LNCAP (cell line): ENCODE data around the gene SLC7A7.

Source experiments
- TF ChIP-seq, protein P1 (sequence below): fragments of 450-650 bp; IDR thresholded peaks from 2 replicates; pipeline ENCODE4 v1.5.1; 2017; ENCODE audit warnings: mild to moderate bottlenecking

SLC7A7 gene

DNA sequence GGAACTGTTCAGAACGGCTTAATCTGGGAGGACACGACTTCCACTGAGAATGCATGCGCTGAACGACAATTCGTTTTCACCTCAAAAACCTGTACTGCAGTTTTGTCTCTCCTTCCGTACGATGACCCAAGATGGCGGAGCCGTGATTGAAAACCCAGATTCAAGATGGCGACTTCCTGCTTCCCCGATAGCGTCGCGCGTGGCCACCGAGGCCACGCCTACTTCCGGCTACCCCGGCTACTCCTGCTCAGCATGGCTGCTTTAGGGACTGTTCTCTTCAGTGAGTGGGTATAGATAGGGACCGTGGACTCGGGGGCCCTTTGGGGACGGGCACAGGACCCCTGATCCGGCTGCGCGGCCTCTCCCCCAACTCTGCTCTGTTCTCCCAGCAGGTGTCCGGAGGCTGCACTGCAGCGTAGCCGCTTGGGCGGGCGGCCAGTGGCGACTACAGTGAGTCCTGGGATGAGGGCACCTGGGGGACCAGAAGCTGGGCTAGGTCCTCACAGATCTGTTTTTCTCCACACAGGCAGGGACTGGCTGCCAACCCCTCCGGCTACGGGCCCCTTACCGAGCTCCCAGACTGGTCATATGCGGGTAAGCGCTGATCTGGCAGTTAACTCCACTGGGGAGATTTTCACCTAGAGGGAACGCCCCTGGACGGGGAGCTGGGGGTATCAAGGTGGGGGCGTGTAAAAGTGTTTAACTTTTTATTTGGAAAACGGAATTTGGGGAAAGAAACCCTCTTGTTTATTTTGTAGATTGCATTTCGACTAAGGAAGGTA, 14.6 kb upstream of the SLC7A7 start, which contains the start of gene MRPL52:
Gene MRPL52 (plus strand): TSS at position 227 of the 782 bp plus-strand sequence. CDS start 26 bp downstream, at position 253.
- TF ChIP-seq, protein P1, sequence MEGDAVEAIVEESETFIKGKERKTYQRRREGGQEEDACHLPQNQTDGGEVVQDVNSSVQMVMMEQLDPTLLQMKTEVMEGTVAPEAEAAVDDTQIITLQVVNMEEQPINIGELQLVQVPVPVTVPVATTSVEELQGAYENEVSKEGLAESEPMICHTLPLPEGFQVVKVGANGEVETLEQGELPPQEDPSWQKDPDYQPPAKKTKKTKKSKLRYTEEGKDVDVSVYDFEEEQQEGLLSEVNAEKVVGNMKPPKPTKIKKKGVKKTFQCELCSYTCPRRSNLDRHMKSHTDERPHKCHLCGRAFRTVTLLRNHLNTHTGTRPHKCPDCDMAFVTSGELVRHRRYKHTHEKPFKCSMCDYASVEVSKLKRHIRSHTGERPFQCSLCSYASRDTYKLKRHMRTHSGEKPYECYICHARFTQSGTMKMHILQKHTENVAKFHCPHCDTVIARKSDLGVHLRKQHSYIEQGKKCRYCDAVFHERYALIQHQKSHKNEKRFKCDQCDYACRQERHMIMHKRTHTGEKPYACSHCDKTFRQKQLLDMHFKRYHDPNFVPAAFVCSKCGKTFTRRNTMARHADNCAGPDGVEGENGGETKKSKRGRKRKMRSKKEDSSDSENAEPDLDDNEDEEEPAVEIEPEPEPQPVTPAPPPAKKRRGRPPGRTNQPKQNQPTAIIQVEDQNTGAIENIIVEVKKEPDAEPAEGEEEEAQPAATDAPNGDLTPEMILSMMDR: no peak

DNA sequence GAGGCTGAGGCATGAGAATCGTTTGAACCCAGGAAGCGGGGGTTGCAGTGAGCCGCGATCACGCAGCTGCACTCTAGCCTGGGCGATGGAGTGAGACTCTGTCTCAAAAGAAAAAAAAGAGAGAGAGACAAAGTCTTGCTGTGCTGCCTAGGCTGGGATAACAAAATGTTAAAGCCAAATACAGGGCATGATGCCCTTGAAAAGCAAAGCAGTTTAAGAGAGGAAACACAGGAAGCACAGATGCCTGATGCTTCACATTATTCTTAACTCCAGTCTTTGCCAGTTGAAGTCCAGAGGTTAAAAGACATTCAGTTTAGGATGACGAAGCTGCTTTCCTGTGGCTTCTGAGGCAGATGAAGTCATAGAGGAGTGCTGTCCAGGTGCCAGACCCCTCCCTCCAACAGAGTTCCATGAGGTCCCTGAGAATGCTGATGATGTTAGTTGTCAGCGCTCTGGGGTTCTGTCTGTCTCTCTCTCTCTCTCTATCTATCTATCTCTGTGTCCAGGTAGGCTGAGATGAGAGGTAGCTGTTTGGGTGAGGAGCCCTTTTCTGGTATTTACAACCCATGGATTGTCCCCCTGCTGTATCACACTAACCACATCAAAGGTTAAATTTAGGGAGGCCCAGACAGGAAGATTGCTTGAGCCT, 9.6 kb upstream of the SLC7A7 start:
- TF ChIP-seq, protein P1: no peak

DNA sequence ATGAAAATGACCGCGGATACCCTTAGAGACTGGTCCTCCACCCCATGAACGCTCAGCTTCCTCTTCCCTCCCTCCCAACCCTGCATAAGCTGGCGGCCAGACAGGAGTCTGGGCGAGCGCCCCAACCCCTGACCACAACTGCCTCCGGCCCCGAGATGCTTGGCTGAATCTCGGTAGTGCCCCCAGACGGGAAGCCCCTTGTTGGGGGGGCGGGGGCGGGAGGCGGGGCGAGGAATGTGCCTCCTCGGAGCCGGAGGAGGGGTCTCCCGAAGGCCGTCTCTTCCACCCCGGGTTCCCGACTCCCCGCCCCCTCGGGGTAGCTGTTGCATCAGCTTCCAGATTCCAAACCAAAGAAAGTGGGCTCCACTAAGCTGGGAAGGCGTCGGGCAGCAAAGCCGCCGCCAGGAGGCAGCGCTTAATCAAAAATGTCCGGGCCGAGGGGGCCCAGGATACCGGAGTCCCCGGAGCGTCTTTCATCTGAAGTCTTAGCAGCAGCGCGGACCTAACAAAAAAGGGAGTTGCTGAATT, 7.4 kb upstream of the SLC7A7 start:
- TF ChIP-seq, protein P1: peak; percentile 53

DNA sequence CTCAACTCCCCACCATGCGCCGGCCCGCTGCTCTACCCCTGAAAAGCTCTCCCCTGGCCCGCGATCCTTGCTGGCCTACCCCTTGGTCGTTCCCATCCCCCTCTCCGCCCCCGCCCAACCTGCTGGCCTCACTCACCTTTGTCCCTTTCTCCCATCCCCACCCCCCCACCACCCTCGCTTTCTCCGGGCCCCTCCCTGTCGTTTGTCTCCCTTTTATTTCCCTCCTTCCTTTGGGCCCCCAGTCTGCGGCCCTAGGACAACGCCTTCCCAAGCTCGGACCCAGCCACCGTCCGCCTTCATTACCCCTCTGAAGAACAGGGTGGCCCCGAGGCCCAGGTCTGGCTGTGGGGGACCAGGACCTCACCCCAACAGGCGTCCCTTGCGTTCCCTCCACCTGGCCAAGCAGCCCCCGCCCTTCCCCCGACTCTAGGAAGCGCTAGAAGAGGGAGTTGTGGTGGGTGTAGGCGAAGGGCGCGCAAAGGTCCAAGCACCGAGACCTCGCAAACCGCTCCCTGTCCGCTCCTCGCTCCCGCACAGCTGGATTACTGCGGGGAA, 6.9 kb upstream of the SLC7A7 start:
- TF ChIP-seq, protein P1: no peak

DNA sequence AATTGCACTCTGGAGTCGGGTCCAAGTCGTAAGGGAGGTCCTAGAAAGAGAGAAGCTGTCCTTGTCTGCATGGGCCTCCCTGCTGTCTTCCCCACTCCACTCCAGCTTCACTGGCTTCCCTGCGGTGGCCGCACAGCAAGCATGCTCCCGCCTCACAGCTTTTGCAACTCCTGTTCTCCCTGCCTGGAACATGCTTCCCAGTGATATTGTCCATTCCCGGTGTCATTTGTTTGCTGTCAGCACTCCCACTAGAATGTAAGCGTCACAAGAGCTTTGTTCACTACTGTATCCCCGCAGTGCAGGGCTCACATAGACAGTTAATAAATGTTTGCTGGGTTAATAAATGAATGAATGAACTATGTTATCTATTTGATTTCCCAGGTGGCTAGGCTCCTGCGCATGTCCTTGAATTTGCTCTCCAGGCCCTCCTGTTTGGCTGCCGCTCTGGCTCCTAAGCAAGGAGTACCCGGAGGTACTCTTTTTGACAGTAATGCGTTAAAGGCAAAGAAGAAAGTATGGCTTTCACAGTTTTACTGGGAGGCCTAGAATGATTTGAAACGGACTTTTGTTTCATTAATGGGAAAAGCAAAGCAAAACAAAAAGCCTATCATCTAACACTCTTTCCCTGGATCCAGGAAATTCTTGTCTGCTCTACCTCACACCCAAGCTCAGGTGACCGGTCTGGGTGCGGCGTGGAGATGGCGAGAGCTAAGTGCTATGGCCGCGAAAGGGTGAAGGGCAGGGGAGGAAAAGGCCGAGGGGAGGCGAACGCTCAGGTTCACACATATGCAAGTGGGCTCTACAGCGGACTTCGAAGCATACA, 6.2 kb upstream of the SLC7A7 start:
- TF ChIP-seq, protein P1: no peak

DNA sequence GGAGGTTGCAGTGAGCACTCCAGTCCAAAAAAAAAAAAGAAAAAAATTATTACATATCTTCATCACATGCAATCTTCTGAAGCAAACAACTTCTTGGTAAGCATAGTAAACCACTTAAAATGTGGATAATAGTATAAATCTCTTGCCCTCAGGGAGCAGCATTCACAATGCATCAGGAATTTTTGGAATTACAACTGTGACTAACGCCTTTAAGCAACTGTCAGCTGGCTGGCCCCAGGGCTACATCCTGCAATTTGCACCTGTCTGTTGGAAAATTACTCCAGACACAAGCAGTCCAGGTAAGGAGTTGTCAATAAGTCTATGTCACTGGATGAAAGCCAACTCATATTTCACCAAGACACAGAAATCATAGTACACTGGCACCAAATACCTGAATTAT, 5.5 kb upstream of the SLC7A7 start:
- TF ChIP-seq, protein P1: no peak
